Type B pancreatic cell (in vitro differentiated cells): ENCODE data around the gene GALNT13. TPM values are rescaled to one million over a fixed set of nuclear protein-coding genes. Genes with fewer than 3 reads are reported as not detected.

ENCODE experiments used
- DNase-seq: peaks from one replicate; pipeline ENCODE4 v3.0.0; 2021; ENCODE audit warnings: mixed read lengths; ENCODE audit not compliant: unreplicated experiment; ENCODE audit errors: extremely low spot score
- H3K27ac Mint-ChIP-seq: 2 replicates; pipeline ENCODE4 v1.8.0; 2021; ENCODE audit warnings: mild to moderate bottlenecking, mixed read lengths
- H3K27me3 Mint-ChIP-seq: 2 replicates; pipeline ENCODE4 v1.8.0; 2021; ENCODE audit warnings: mixed read lengths
- H3K36me3 Mint-ChIP-seq: 2 replicates; pipeline ENCODE4 v1.8.0; 2021; ENCODE audit warnings: mixed read lengths
- H3K4me1 Mint-ChIP-seq: one replicate; pipeline ENCODE4 v1.8.0; 2021; ENCODE audit warnings: mixed read lengths; ENCODE audit not compliant: unreplicated experiment
- H3K4me3 Mint-ChIP-seq: 2 replicates; pipeline ENCODE4 v1.8.0; 2021; ENCODE audit warnings: mild to moderate bottlenecking, mixed read lengths
- H3K9me3 Mint-ChIP-seq: 2 replicates; pipeline ENCODE4 v1.8.0; 2021; ENCODE audit warnings: mixed read lengths
- total RNA-seq: library from RNA; stranded (reverse); gene quantifications from 2 replicates; pipeline ENCODE4 v1.2.1, GENCODE V29; 2021; ENCODE audit warnings: low replicate concordance
- TF ChIP-seq, protein P1 (sequence below): fragments of 200-600 bp; sonication (generic); conservative IDR thresholded peaks from 2 replicates; pipeline ENCODE4 v1.5.0; 2021; ENCODE audit warnings: antibody characterized with exemption, mild to moderate bottlenecking

GALNT13 gene
- total RNA-seq, 1 donor from 2014 or later = 5.9 TPM

DNA sequence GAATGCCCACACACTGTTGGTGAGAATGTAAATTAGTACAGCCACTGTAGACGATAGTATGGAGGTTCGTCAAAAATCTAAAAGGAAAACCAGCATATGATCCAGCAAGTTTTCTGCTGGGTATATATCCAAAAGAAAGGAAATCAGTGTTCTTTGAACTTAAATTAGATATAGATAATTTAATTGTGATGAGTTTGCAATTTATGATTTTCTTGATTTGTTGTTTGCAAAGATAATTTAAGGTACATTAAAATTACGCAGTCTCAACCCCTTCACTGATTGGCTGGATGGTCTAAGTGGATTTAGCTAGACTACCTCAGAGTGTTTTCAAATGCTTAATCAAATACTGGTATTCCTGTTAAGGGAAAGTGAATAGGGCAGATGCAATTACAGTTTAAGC, 302.2 kb downstream of the GALNT13 start:
- DNase-seq = no peak
- Mint-ChIP-seq H3K4me3 (no peak overlapping the region), H3K9me3 (no peaks in the 10 kb centered on the region), H3K27ac (no peak overlapping the region), H3K36me3 (no peaks in the 10 kb centered on the region), H3K27me3 (no peaks in the 10 kb centered on the region), H3K4me1 (no peaks in the 10 kb centered on the region)
- TF ChIP-seq, protein P1, sequence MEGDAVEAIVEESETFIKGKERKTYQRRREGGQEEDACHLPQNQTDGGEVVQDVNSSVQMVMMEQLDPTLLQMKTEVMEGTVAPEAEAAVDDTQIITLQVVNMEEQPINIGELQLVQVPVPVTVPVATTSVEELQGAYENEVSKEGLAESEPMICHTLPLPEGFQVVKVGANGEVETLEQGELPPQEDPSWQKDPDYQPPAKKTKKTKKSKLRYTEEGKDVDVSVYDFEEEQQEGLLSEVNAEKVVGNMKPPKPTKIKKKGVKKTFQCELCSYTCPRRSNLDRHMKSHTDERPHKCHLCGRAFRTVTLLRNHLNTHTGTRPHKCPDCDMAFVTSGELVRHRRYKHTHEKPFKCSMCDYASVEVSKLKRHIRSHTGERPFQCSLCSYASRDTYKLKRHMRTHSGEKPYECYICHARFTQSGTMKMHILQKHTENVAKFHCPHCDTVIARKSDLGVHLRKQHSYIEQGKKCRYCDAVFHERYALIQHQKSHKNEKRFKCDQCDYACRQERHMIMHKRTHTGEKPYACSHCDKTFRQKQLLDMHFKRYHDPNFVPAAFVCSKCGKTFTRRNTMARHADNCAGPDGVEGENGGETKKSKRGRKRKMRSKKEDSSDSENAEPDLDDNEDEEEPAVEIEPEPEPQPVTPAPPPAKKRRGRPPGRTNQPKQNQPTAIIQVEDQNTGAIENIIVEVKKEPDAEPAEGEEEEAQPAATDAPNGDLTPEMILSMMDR = no peak

DNA sequence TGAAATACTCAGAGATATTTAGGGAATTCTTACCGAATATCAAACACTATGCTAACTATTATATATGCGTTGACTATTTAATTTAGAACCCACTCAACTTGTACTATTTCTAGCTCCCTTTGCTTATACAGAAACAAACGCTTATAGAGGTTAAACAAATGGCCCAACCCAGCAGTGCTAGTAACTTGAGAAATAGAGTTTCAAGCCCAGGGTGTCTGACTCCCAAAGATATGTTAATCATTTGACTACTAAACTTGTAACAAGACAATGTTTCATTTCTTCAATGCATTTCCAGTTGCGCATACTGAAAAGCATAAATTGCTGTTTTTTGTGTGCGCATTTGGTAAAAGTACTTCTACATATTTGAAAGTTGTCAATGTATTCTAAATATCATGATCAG, 310.3 kb downstream of the GALNT13 start:
- no peak overlapping the region for H3K27ac Mint-ChIP-seq

DNA sequence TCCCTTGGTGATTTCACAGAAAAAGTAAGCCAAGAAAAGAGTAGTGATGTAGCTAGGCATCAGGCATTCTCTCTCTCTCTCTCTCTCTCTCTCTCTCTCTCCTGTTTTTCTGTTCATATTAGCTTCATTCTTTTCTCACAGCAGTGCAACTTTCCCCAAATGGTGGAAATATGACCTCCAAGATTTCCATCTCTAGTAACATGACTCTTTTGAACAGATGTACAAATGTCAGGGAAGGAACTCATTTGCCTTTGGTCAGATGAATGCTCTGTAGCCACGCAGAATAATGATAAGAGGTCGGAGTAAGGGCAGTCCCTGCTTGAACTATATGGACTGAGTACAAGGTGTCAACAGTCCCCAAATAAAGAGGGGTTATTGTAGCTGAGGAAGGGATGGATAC, 316.2 kb downstream of the GALNT13 start:
- H3K27ac Mint-ChIP-seq = no peak overlapping the region
- no peaks in the 10 kb centered on the region for H3K9me3 Mint-ChIP-seq
- peaks cover 4% of the 10 kb centered on the region for H3K4me1 Mint-ChIP-seq
- H3K4me3 Mint-ChIP-seq = no peak overlapping the region
- TF ChIP-seq, protein P1 = no peak
- H3K27me3 Mint-ChIP-seq = no peaks in the 10 kb centered on the region
- no peaks in the 10 kb centered on the region for H3K36me3 Mint-ChIP-seq
- no peak for DNase-seq

More for the DNA sequence above, 310.3 kb downstream of the GALNT13 start:
- Mint-ChIP-seq H3K4me3 (no peak overlapping the region), H3K27me3 (no peaks in the 10 kb centered on the region), H3K4me1 (no peaks in the 10 kb centered on the region), H3K9me3 (no peaks in the 10 kb centered on the region), H3K36me3 (no peaks in the 10 kb centered on the region)
- TF ChIP-seq, protein P1 = no peak
- DNase-seq = no peak

DNA sequence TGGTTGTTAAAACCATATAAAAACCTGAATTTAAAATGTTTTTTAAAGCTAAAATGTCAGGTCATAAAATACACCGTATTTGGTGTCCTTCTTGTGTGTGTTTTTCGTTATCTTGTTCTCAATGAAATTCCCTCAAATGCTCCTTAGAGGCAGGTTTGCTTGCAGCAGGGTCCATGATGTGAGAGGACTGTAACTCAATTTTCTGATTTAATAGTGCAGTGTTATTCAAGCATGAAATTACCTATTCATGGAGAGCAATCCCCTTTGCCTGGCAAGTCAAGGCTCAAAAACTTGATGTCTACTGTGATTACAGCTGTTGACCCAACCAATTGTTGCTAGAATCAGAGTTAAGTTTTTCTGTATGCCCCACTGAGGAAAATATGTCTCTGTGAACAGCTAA, 318.2 kb downstream of the GALNT13 start:
- DNase-seq = no peak
- Mint-ChIP-seq H3K4me1 (peaks cover 4% of the 10 kb centered on the region), H3K36me3 (no peaks in the 10 kb centered on the region), H3K4me3 (no peak overlapping the region), H3K27me3 (no peaks in the 10 kb centered on the region), H3K27ac (no peak overlapping the region), H3K9me3 (no peaks in the 10 kb centered on the region)
- TF ChIP-seq, protein P1 = no peak

DNA sequence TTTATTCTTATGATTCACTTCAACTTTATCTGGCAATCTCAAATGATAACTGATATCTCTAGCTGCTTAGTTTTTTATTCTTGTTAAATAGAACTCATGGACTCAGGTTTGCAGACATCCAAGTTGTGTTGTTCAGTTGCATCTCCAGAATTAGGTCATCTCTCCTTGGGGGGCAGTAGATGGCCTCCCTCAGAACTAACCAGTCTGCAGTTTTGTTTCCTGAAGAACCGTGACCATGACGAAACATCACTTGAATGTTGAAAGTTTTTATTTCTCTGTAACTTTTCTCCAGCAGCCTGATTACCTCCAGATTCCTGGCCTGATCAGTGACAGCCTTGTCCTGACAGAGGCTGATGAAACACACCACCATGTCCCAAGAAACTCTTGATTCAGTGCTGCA, 321.5 kb downstream of the GALNT13 start:
- H3K27me3 Mint-ChIP-seq = no peaks in the 10 kb centered on the region
- no peak overlapping the region for H3K4me3 Mint-ChIP-seq
- no peak overlapping the region for H3K27ac Mint-ChIP-seq
- no peak for DNase-seq
- H3K9me3 Mint-ChIP-seq = no peaks in the 10 kb centered on the region
- TF ChIP-seq, protein P1 = no peak
- no peaks in the 10 kb centered on the region for H3K36me3 Mint-ChIP-seq
- peaks cover 7% of the 10 kb centered on the region for H3K4me1 Mint-ChIP-seq
